ENCODE results near the gene LATS2. TPM values are rescaled to one million over a fixed set of nuclear protein-coding genes. Genes with fewer than 3 reads are reported as not detected.
"Not testable (repeated sequence)": the region's sequence is repeated elsewhere in the genome, so short reads cannot be mapped to it uniquely, and the experiment has no call there.

The LATS2 gene
- total and polyA plus RNA-seq, 10 donors = 2.5 to 34.6 (median 22.6) TPM

DNA sequence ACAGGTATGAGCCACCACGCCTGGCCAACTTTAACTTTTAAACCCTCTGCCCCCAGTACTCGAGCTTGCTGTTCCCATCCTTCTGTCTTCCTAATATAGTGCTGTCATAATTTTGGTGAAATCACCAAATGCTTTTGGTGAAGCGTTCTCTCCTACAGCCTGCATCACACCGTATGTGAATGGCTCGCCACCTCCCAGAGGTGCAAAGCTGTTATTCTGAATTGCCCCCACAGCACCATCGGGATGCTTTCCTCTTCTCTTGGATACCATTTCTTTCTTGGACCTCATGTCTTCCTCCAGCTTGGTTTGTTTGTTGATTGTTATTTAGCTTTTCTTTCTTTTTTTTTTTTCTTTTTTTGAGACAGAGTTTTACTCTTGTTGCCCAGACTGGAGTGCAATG lies 105.9 kb downstream of the LATS2 start:
- WGBS, 5 donors = 88 to 94% (median 93%) methylated on average over 6 of the region's 6 CpGs
- intact Hi-C loops (cut with DNase I; ENCODE audit: low total_unique reads) = no loop called here
- H3K9me3 ChIP-seq = no peaks in the 10 kb centered on the region
- H3K4me3 ChIP-seq = no peak overlapping the region
- peaks cover 0 to 1% (median 0%) of the 10 kb centered on the region in 6 donors for H3K4me1 ChIP-seq
- H3K27me3 ChIP-seq (replicated peaks in 1 of 7) = peaks cover 0 to 11% (median 0%) of the 10 kb centered on the region in 7 donors
- DNase-seq = no peak
- H3K36me3 ChIP-seq = no peaks in the 10 kb centered on the region
- H3K27ac ChIP-seq = no peak overlapping the region
- TF ChIP-seq, protein P1, sequence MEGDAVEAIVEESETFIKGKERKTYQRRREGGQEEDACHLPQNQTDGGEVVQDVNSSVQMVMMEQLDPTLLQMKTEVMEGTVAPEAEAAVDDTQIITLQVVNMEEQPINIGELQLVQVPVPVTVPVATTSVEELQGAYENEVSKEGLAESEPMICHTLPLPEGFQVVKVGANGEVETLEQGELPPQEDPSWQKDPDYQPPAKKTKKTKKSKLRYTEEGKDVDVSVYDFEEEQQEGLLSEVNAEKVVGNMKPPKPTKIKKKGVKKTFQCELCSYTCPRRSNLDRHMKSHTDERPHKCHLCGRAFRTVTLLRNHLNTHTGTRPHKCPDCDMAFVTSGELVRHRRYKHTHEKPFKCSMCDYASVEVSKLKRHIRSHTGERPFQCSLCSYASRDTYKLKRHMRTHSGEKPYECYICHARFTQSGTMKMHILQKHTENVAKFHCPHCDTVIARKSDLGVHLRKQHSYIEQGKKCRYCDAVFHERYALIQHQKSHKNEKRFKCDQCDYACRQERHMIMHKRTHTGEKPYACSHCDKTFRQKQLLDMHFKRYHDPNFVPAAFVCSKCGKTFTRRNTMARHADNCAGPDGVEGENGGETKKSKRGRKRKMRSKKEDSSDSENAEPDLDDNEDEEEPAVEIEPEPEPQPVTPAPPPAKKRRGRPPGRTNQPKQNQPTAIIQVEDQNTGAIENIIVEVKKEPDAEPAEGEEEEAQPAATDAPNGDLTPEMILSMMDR (IDR thresholded peaks at IDR 0.05 in 8 of 11, conservative IDR thresholded peaks at IDR 0.05 in 3 of 11) = no peak
- no peak for TF ChIP-seq POLR2AphosphoS5 (IDR thresholded peaks at IDR 0.05)
- TF ChIP-seq POLR2A (IDR thresholded peaks at IDR 0.05) = no peak

DNA sequence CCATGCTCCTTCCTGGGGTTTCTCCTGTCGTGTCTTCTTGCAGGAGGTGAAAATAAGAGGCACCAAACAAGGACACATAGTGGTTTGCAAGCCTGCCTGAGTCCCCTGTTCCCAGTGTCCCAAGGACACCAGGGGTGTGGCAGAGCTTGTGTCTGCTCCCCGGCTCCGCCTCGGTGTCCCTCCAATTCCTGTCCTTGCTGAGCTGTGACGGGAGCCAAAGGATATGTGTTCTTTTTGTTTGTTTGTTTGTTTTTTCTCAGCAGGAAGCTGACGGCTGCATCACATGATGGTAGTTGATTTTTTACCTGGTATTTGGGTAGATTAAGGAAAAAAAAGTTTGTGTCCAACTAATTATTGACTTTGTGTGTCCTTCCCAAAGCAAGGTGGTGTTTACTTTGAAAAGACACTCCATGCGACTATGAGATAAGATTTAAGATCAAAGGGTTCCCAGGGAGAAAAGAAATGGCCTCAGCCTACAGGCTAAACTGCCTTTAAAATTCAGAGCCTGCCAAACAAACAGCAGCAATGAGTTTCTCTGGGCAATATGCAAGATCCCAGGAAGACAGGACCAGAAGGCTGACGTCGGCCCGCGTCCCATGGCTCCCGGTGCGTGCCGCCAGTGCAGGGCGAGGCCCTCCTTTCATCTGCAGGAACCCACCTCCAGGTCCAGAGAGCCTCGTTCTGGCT lies 108.0 kb downstream of the LATS2 start:
- 72 to 83% (median 82%) methylated on average over 16 of the region's 16 CpGs for WGBS, 5 donors
- TF ChIP-seq POLR2A (IDR thresholded peaks at IDR 0.05) (no peak), POLR2AphosphoS5 (IDR thresholded peaks at IDR 0.05) (no peak)
- TF ChIP-seq, protein P1 (IDR thresholded peaks at IDR 0.05 in 8 of 11, conservative IDR thresholded peaks at IDR 0.05 in 3 of 11) = no peak
- H3K4me1 ChIP-seq = no peaks in the 10 kb centered on the region
- H3K27ac ChIP-seq = no peak overlapping the region
- peaks cover 0 to 7% (median 0%) of the 10 kb centered on the region in 7 donors for H3K27me3 ChIP-seq (replicated peaks in 1 of 7)
- intact Hi-C loops (cut with DNase I; ENCODE audit: low total_unique reads) = no loop called here
- no peaks in the 10 kb centered on the region for H3K9me3 ChIP-seq
- H3K36me3 ChIP-seq = no peaks in the 10 kb centered on the region
- H3K4me3 ChIP-seq = no peak overlapping the region
- no peak for DNase-seq

DNA sequence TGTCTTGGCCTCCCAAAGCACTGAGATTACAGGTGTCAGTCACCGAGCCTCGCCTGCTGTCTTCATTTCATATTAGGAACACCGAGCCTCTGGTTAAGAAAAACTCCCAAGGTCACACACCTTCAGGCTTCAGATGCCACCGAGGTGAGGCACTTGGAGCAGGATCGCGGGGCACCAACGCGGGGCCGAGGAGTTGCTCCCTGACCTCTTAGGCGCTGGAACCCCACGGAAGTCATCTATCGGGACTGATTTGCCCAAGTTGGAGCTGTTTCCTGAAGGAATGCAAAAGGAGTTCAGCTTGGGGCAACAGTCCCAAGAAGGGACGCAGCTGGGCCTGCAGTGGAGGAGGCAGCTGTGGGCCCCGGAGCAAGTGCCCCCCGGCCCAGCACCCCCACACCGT lies 108.5 kb downstream of the LATS2 start:
- no peaks in the 10 kb centered on the region for H3K4me1 ChIP-seq
- 76 to 87% (median 87%) methylated on average over 16 of the region's 16 CpGs for WGBS, 5 donors
- H3K4me3 ChIP-seq = no peak overlapping the region
- no peaks in the 10 kb centered on the region for H3K9me3 ChIP-seq
- intact Hi-C loops (cut with DNase I; ENCODE audit: low total_unique reads) = no loop called here
- TF ChIP-seq POLR2A (IDR thresholded peaks at IDR 0.05) = no peak
- TF ChIP-seq, protein P1 (IDR thresholded peaks at IDR 0.05 in 8 of 11, conservative IDR thresholded peaks at IDR 0.05 in 3 of 11) = no peak
- no peak for TF ChIP-seq POLR2AphosphoS5 (IDR thresholded peaks at IDR 0.05)
- H3K36me3 ChIP-seq = no peaks in the 10 kb centered on the region
- no peak overlapping the region for H3K27ac ChIP-seq
- DNase-seq = no peak
- peaks cover 0 to 7% (median 0%) of the 10 kb centered on the region in 7 donors for H3K27me3 ChIP-seq (replicated peaks in 1 of 7)

DNA sequence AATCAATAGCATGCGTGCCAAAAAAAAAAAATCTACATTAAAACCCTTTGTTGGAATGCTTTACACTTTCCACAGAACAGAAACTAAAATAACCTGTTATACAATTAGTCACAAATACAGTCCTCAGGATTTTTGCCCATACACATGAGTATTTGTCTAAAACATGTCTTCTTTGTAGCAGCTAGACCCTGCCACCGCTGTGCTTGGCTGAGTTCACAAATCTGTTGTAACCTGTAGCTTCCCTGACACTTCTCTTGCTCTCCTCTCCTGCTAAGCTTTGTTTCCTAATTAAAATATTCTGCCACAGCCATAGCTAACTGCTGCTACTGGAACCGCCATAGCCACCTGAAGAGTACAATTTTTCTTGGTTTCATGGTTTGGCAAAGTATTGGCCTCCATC lies 113.4 kb downstream of the LATS2 start:
- H3K27me3 ChIP-seq (replicated peaks in 1 of 7) = peaks cover 0 to 35% (median 6%) of the 10 kb centered on the region in 7 donors
- DNase-seq; H3K27ac ChIP-seq; intact Hi-C loops (cut with DNase I; ENCODE audit: low total_unique reads); H3K36me3 ChIP-seq; H3K9me3 ChIP-seq; H3K4me3 ChIP-seq: not testable (repeated sequence)
- peaks cover 0 to 17% (median 7%) of the 10 kb centered on the region in 6 donors for H3K4me1 ChIP-seq
- 84 to 99% (median 94%) methylated on average over 3 of the region's 3 CpGs for WGBS, 5 donors
